PC-3 (cell line): ENCODE results near the gene ZNF641. TPM values are rescaled to one million over a fixed set of nuclear protein-coding genes. Genes with fewer than 3 reads are reported as not detected.

ENCODE experiments used
- ATAC-seq: fragments of 200-7000 bp; cut with Tn5 transposase; 2 replicates; pipeline ENCODE4 v1.9.1; 2020; ENCODE audit warnings: mild to moderate bottlenecking, moderate library complexity
- BruUV-seq: library from RNA; stranded (reverse); fragments of 400-500 nt; replicated peaks from 2 replicates; lab custom pipeline; 2021; lab: Mats Ljungman, UMichigan
- CTCF ChIA-PET: fragments of 300-600 bp; sonication (Branson Sonifier 250); formaldehyde crosslinking; loops from one replicate; lab custom pipeline; 2022; ENCODE audit warnings: antibody characterized with exemption; lab: Charles Lee
- POLR2A ChIA-PET: fragments of 300-600 bp; sonication (Branson Sonifier 250); formaldehyde crosslinking; loops from one replicate; lab custom pipeline; 2022; ENCODE audit warnings: antibody characterized with exemption; ENCODE audit not compliant: unreplicated experiment; lab: Charles Lee
- DNase-seq: peaks from one replicate; pipeline ENCODE4 v3.0.0-alpha.2; 2015
- H2AFZ ChIP-seq: fragments of 300-600 bp; sonication (generic); 2 replicates; pipeline ENCODE4 v1.6.0; 2016; ENCODE audit warnings: antibody characterized with exemption, low read length
- H3F3A ChIP-seq: fragments of 300-600 bp; sonication (generic); one replicate; pipeline ENCODE4 v1.6.0; 2017; ENCODE audit warnings: antibody characterized with exemption, low read length, control low read depth, mild to moderate bottlenecking; ENCODE audit not compliant: unreplicated experiment
- H3K27ac ChIP-seq: fragments of 300-600 bp; sonication (generic); 2 replicates; pipeline ENCODE4 v1.5.1; 2016; ENCODE audit warnings: mild to moderate bottlenecking, low read length
- H3K27me3 ChIP-seq: fragments of 300-600 bp; sonication (generic); 2 replicates; pipeline ENCODE4 v1.6.1; 2016; ENCODE audit warnings: low read length, mixed read lengths
- H3K36me3 ChIP-seq: fragments of 300-600 bp; sonication (generic); 2 replicates; pipeline ENCODE4 v1.6.1; 2016; ENCODE audit warnings: low read depth, mixed run types, low read length, mixed read lengths
- H3K4me1 ChIP-seq: fragments of 300-600 bp; sonication (generic); 2 replicates; pipeline ENCODE4 v1.5.1; 2016; ENCODE audit warnings: low read length; ENCODE audit not compliant: insufficient read depth
- H3K4me2 ChIP-seq: fragments of 300-600 bp; sonication (generic); 2 replicates; pipeline ENCODE4 v1.6.0; 2016; ENCODE audit warnings: low read length
- H3K4me3 ChIP-seq: fragments of 300-600 bp; sonication (generic); 2 replicates; pipeline ENCODE4 v1.5.1; 2016; ENCODE audit warnings: mild to moderate bottlenecking, low read length, mixed read lengths
- H3K79me2 ChIP-seq: fragments of 300-600 bp; sonication (generic); 2 replicates; pipeline ENCODE4 v1.6.1; 2017; ENCODE audit warnings: low read length, mixed read lengths
- H3K9ac ChIP-seq: fragments of 300-600 bp; sonication (generic); 2 replicates; pipeline ENCODE4 v1.6.0; 2016; ENCODE audit warnings: mild to moderate bottlenecking, low read length
- H3K9me2 ChIP-seq: fragments of 300-600 bp; sonication (generic); replicated peaks from 2 replicates; pipeline ENCODE4 v1.6.1; 2016; ENCODE audit warnings: mixed run types, low read length, mixed read lengths
- H3K9me3 ChIP-seq: fragments of 300-600 bp; sonication (generic); 2 replicates; pipeline ENCODE4 v1.6.1; 2016; ENCODE audit warnings: low read length, mixed read lengths
- H4K20me1 ChIP-seq: fragments of 300-600 bp; sonication (generic); 2 replicates; pipeline ENCODE4 v1.6.1; 2016; ENCODE audit warnings: low read length, mixed read lengths
- EZH2 ChIP-seq: fragments of 300-600 bp; sonication (generic); IDR thresholded peaks from one replicate; pipeline ENCODE4 v1.6.1; 2017; ENCODE audit warnings: antibody characterized with exemption, mild to moderate bottlenecking, low read length; ENCODE audit not compliant: unreplicated experiment
- EZH2phosphoT487 ChIP-seq: fragments of 300-600 bp; sonication (generic); IDR thresholded peaks from 2 replicates; pipeline ENCODE4 v1.6.1; 2018; ENCODE audit warnings: mild to moderate bottlenecking, antibody characterized with exemption, low read length, borderline replicate concordance
- intact Hi-C: fragments of 100-400 bp; cut with micrococcal nuclease; formaldehyde crosslinking; loops from 2 replicates; pipeline ENCODE4 v1.9.0; 2023
- total RNA-seq: library from RNA; depleted of rRNA; stranded (reverse); fragments of >200 nt; gene quantifications from 2 replicates; pipeline ENCODE4 v1.2.3, GENCODE V29; 2014
- TF ChIP-seq, protein P1 (sequence below): fragments of 300-600 bp; sonication (generic); conservative IDR thresholded peaks from 2 replicates; pipeline ENCODE4 v1.5.1; 2017; ENCODE audit warnings: antibody characterized with exemption, low read depth, mild to moderate bottlenecking, low read length

ZNF641 gene
- total RNA-seq, 1 experiment from 2014 or later: 12.6 TPM

DNA sequence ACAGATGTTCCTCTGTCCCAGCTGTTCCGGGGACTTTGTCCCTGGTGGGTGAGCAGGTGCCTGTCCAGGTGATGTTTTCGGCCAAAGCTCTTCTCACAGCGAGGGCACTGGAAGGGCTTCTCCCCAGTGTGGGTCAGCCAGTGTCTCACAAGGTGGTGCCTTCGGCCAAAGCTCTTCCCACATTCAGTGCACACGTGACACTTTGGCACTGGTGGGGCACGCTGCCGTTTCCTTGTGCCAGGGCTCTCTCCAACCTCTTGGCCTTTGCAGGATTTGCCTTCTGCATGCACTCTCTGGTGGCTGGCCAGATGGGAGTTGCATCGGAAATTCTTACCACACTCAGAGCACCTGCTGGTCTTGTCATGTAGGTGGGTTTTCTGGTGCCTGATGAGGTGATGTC is 7.7 kb downstream of the ZNF641 start:
- no peak for ATAC-seq
- Histone ChIP-seq H3K9ac (no peak overlapping the region), H3K27ac (no peak overlapping the region), H3K36me3 (0 out of 2 replicates have a peak, but pooled peaks cover 2% of the 10 kb centered on the region), H3K27me3 (no peaks in the 10 kb centered on the region), H3K79me2 (no peaks in the 10 kb centered on the region), H3K4me1 (no peaks in the 10 kb centered on the region), H3F3A (no peaks in the 10 kb centered on the region), H3K9me3 (no peaks in the 10 kb centered on the region), H4K20me1 (no peaks in the 10 kb centered on the region), H3K4me2 (no peak overlapping the region), H3K9me2 (no peaks in the 10 kb centered on the region), H2AFZ (no peak overlapping the region), H3K4me3 (no peak overlapping the region)
- TF ChIP-seq EZH2phosphoT487: no peak
- TF ChIP-seq, protein P1, sequence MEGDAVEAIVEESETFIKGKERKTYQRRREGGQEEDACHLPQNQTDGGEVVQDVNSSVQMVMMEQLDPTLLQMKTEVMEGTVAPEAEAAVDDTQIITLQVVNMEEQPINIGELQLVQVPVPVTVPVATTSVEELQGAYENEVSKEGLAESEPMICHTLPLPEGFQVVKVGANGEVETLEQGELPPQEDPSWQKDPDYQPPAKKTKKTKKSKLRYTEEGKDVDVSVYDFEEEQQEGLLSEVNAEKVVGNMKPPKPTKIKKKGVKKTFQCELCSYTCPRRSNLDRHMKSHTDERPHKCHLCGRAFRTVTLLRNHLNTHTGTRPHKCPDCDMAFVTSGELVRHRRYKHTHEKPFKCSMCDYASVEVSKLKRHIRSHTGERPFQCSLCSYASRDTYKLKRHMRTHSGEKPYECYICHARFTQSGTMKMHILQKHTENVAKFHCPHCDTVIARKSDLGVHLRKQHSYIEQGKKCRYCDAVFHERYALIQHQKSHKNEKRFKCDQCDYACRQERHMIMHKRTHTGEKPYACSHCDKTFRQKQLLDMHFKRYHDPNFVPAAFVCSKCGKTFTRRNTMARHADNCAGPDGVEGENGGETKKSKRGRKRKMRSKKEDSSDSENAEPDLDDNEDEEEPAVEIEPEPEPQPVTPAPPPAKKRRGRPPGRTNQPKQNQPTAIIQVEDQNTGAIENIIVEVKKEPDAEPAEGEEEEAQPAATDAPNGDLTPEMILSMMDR: no peak
- TF ChIP-seq EZH2: no peak
- ChIA-PET CTCF (no interaction called here), POLR2A (interaction anchor here (0.6 kb wide), 1 partner anchor 1797 kb away, joined by 3 read pairs; no protein-coding TSS in a partner anchor)
- DNase-seq: no peak
- no TSS peak for BruUV-seq
- intact Hi-C loops: no loop called here

DNA sequence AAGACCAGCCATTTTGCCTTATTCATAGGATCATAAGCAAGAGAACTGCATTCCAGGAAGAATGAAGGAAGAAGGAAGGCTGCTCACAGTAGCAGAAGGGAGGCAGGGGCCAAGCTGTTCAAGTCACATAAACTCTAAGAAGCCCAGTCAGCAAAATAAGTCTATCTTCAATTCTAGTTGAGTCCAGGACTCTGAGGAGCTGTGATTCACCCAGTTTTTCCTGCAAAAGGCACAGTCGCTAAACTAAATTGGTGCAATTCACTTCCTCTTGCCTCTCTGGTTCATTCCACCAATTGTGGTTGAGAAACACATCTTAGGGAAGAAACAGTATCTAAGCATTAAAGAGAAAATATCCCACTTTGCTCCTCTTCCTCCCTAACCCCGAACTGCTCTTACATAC is 9.8 kb downstream of the ZNF641 start:
- H3K36me3 ChIP-seq: no peaks in the 10 kb centered on the region
- H3K27ac ChIP-seq: no peak overlapping the region
- no peaks in the 10 kb centered on the region for H3K9me3 ChIP-seq
- H3K4me2 ChIP-seq: no peak overlapping the region
- TF ChIP-seq EZH2phosphoT487: no peak
- TF ChIP-seq, protein P1: no peak
- no peak for TF ChIP-seq EZH2
- intact Hi-C loops: no loop called here
- ATAC-seq: no peak
- POLR2A ChIA-PET: interaction anchor here (0.6 kb wide), 1 partner anchor 44 kb away, joined by 3 read pairs; no protein-coding TSS in a partner anchor
- H3K27me3 ChIP-seq: no peaks in the 10 kb centered on the region
- no peaks in the 10 kb centered on the region for H3K4me1 ChIP-seq
- H4K20me1 ChIP-seq: no peaks in the 10 kb centered on the region
- no TSS peak for BruUV-seq
- no peak overlapping the region for H2AFZ ChIP-seq
- no peaks in the 10 kb centered on the region for H3F3A ChIP-seq
- no peaks in the 10 kb centered on the region for H3K79me2 ChIP-seq
- no peaks in the 10 kb centered on the region for H3K9me2 ChIP-seq
- CTCF ChIA-PET: no interaction called here
- H3K9ac ChIP-seq: no peak overlapping the region
- DNase-seq: no peak
- H3K4me3 ChIP-seq: no peak overlapping the region

DNA sequence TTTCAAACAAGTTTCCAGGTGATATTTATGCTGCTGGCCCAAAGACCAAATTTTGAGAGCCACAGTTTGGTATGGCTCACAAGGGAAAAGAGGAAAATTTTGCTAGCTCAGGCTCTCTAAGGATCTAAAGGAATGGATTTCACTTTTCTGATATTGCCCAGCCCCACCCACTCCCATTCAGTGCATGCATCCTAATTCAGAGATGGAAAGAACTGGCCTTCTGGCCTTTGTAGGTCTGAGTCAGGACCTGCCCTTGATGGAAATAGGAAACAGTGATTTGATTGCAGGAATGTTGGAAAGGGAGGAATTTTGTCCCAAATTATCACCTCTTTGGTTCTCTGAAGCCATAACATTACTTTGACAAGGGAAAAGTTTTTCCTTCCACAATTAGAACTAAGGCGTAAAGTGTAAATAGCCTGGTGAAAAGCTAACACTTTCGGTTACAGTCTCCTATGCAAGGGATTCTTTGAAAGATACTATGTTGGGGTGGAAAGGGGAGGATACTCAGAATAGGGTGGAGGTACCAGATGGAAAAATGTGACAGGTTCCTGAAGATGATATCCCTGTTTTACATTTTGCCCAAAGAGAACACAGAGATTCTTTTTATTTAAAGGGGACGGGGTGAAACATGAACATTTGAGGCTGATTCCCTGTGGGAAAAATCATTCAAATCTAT is 11.1 kb downstream of the ZNF641 start:
- BruUV-seq: no TSS peak
- ChIA-PET POLR2A (no interaction called here), CTCF (no interaction called here)
- Histone ChIP-seq H2AFZ (no peak overlapping the region), H3K79me2 (no peaks in the 10 kb centered on the region), H3K9me3 (no peaks in the 10 kb centered on the region), H3F3A (no peaks in the 10 kb centered on the region), H3K27ac (no peak overlapping the region), H3K4me2 (no peak overlapping the region), H3K4me3 (no peak overlapping the region), H3K27me3 (no peaks in the 10 kb centered on the region), H3K9ac (no peak overlapping the region), H3K4me1 (no peaks in the 10 kb centered on the region), H3K9me2 (no peaks in the 10 kb centered on the region), H3K36me3 (no peaks in the 10 kb centered on the region), H4K20me1 (no peaks in the 10 kb centered on the region)
- intact Hi-C loops: no loop called here
- no peak for ATAC-seq
- TF ChIP-seq, protein P1: no peak
- TF ChIP-seq EZH2 (no peak), EZH2phosphoT487 (no peak)
- DNase-seq: no peak
